H1 (cell line): ENCODE measurements around the gene NFAM1. TPM values are rescaled to one million over a fixed set of nuclear protein-coding genes. Genes with fewer than 3 reads are reported as not detected.

Experiments
- CTCF ChIA-PET: fragments of 300-600 bp; sonication (Branson Sonifier 250); formaldehyde crosslinking; loops from one replicate; lab custom pipeline; 2021; ENCODE audit not compliant: partially characterized antibody; lab: Charles Lee
- POLR2A ChIA-PET: fragments of 300-600 bp; sonication (Branson Sonifier 250); formaldehyde crosslinking; loops from one replicate; lab custom pipeline; 2021; ENCODE audit warnings: inconsistent platforms; ENCODE audit not compliant: partially characterized antibody; lab: Charles Lee
- DNase-seq, 2 experiments: peaks; one replicate each; pipeline versions ENCODE4 v3.0.0 to v3.0.0-alpha.2; 2010 to 2022; ENCODE audit warnings: low spot score in 2 of 2, low read depth in 1 of 2, mixed read lengths in 1 of 2
- FAIRE-seq: peaks from 2 replicates; lab custom pipeline; 2011; peaks lifted over from hg19 to GRCh38; lab: Jason Lieb, UNC
- H2AFZ ChIP-seq: 2 replicates; pipeline ENCODE4 v1.8.1; 2012; ENCODE audit warnings: low read length, inconsistent platforms
- H2AK5ac ChIP-seq: 2 replicates; pipeline ENCODE4 v1.6.1; 2013; ENCODE audit warnings: low read depth, low read length
- H2BK120ac ChIP-seq: replicated peaks from 2 replicates; pipeline ENCODE3; 2013; ENCODE audit warnings: low read depth, low read length, inconsistent platforms
- H2BK12ac ChIP-seq: 2 replicates; pipeline ENCODE4 v1.6.1; 2013; ENCODE audit warnings: low read depth, low read length
- H2BK15ac ChIP-seq: 2 replicates; pipeline ENCODE4 v1.6.1; 2013; ENCODE audit warnings: low read length
- H2BK20ac ChIP-seq: 2 replicates; pipeline ENCODE4 v1.6.1; 2013; ENCODE audit warnings: low read length
- H2BK5ac ChIP-seq: 2 replicates; pipeline ENCODE4 v1.6.1; 2013; ENCODE audit warnings: low read depth, low read length
- H3K14ac ChIP-seq: 2 replicates; pipeline ENCODE4 v1.6.1; 2013; ENCODE audit warnings: inconsistent platforms; ENCODE audit not compliant: insufficient read length
- H3K18ac ChIP-seq: 2 replicates; pipeline ENCODE4 v1.6.1; 2013; ENCODE audit warnings: low read length; ENCODE audit errors: extremely low read depth
- H3K23ac ChIP-seq: 2 replicates; pipeline ENCODE4 v1.6.1; 2013; ENCODE audit warnings: inconsistent platforms; ENCODE audit not compliant: insufficient read length
- H3K23me2 ChIP-seq: 2 replicates; pipeline ENCODE4 v1.6.1; 2013; ENCODE audit warnings: low read depth, low read length
- H3K27ac ChIP-seq: 2 replicates; pipeline ENCODE4 v1.6.1; 2011; ENCODE audit warnings: low read depth, low read length, inconsistent platforms
- H3K27me3 ChIP-seq, 4 experiments: replicated peaks in 1 of 4; 1 replicate in 1 of 4; 2 replicates in 3 of 4; pipeline versions ENCODE4 v1.6.1 to v1.8.1; 2011 to 2013; ENCODE audit warnings: low read length in 3 of 4, mild to moderate bottlenecking in 3 of 4, inconsistent platforms in 2 of 4, mixed read lengths in 2 of 4, moderate library complexity in 1 of 4; ENCODE audit not compliant: control insufficient read depth in 3 of 4, insufficient read depth in 3 of 4; ENCODE audit errors: extremely low read depth in 1 of 4
- H3K36me3 ChIP-seq, 4 experiments: 2 replicates each; pipeline versions ENCODE4 v1.6.1 to v1.8.1; 2011 to 2013; ENCODE audit warnings: mild to moderate bottlenecking in 4 of 4, low read length in 3 of 4, moderate library complexity in 2 of 4, control low read depth in 1 of 4, inconsistent platforms in 1 of 4; ENCODE audit not compliant: insufficient read depth in 4 of 4, control insufficient read depth in 2 of 4
- H3K4ac ChIP-seq: replicated peaks from 2 replicates; pipeline ENCODE3; 2013; ENCODE audit warnings: low read length, low read depth, mixed read lengths, inconsistent platforms; ENCODE audit not compliant: insufficient read length
- H3K4me1 ChIP-seq, 4 experiments: replicated peaks in 1 of 4; 1 replicate in 1 of 4; 2 replicates in 3 of 4; pipeline versions ENCODE4 v1.6.1 to v1.8.1; 2011 to 2013; ENCODE audit warnings: low read length in 3 of 4, inconsistent platforms in 2 of 4, mixed read lengths in 1 of 4; ENCODE audit not compliant: insufficient read depth in 4 of 4, control insufficient read depth in 3 of 4
- H3K4me2 ChIP-seq, 2 experiments: 2 replicates each; pipeline versions ENCODE4 v1.6.1 to v1.8.1; 2011 to 2013; ENCODE audit warnings: low read depth in 2 of 2, low read length in 2 of 2, control low read depth in 1 of 2, inconsistent platforms in 1 of 2, mild to moderate bottlenecking in 1 of 2; ENCODE audit not compliant: insufficient read depth in 1 of 2
- H3K4me3 ChIP-seq, 4 experiments: fragments of 200-600, 300-600 bp in 1 of 4; sonication (generic), shearing (Covaris generic), sonication (Bioruptor Twin) in 1 of 4; 2 replicates each; pipeline versions ENCODE4 v1.5.1 to v1.8.1; 2011 to 2016; ENCODE audit warnings: low read length in 4 of 4, low read depth in 3 of 4, control low read depth in 2 of 4, inconsistent platforms in 2 of 4, mild to moderate bottlenecking in 2 of 4, mixed read lengths in 1 of 4, moderate library complexity in 1 of 4; ENCODE audit not compliant: insufficient read depth in 2 of 4; ENCODE audit errors: extremely low read depth in 1 of 4
- H3K56ac ChIP-seq: replicated peaks from 2 replicates; pipeline ENCODE3; 2013; ENCODE audit warnings: low read depth, mild to moderate bottlenecking, mixed read lengths, low read length, inconsistent platforms; ENCODE audit not compliant: insufficient read length
- H3K79me1 ChIP-seq: 2 replicates; pipeline ENCODE4 v1.6.1; 2013; ENCODE audit warnings: low read depth, low read length, control low read depth
- H3K79me2 ChIP-seq, 2 experiments: 2 replicates each; pipeline versions ENCODE4 v1.6.1 to v1.8.1; 2012 to 2013; ENCODE audit warnings: low read length in 2 of 2, mild to moderate bottlenecking in 2 of 2, inconsistent platforms in 1 of 2; ENCODE audit not compliant: insufficient read depth in 2 of 2, control insufficient read depth in 1 of 2
- H3K9ac ChIP-seq, 4 experiments: replicated peaks in 1 of 4; 1 replicate in 1 of 4; 2 replicates in 3 of 4; pipeline versions ENCODE4 v1.6.1 to v1.8.1; 2011 to 2013; ENCODE audit warnings: low read depth in 3 of 4, low read length in 3 of 4, control low read depth in 2 of 4, mild to moderate bottlenecking in 2 of 4, moderate library complexity in 2 of 4, inconsistent platforms in 1 of 4; ENCODE audit errors: extremely low read depth in 1 of 4
- H3K9me3 ChIP-seq, 2 experiments: 2 replicates each; pipeline versions ENCODE4 v1.6.1 to v1.8.1; 2012 to 2013; ENCODE audit warnings: mild to moderate bottlenecking in 2 of 2, moderate library complexity in 2 of 2, control low read depth in 1 of 2, inconsistent platforms in 1 of 2, low read depth in 1 of 2, low read length in 1 of 2, mixed read lengths in 1 of 2; ENCODE audit not compliant: insufficient read depth in 2 of 2
- H4K20me1 ChIP-seq, 2 experiments: replicated peaks in 1 of 2; 2 replicates each; pipeline versions ENCODE3 to v1.8.1; 2011 to 2013; ENCODE audit warnings: inconsistent platforms in 2 of 2, low read length in 2 of 2, mild to moderate bottlenecking in 1 of 2; ENCODE audit not compliant: insufficient read depth in 2 of 2, control insufficient read depth in 1 of 2
- H4K5ac ChIP-seq: 2 replicates; pipeline ENCODE4 v1.6.1; 2013; ENCODE audit warnings: low read length, low read depth, mixed read lengths, inconsistent platforms; ENCODE audit not compliant: insufficient read length
- H4K8ac ChIP-seq: 2 replicates; pipeline ENCODE4 v1.8.0; 2013; ENCODE audit warnings: mild to moderate bottlenecking, moderate library complexity, low read length, inconsistent platforms; ENCODE audit not compliant: insufficient read depth; ENCODE audit errors: extremely low read depth
- H4K91ac ChIP-seq: replicated peaks from 2 replicates; pipeline ENCODE3; 2013; ENCODE audit warnings: low read length, mixed read lengths, inconsistent platforms; ENCODE audit not compliant: insufficient read length
- ASH2L ChIP-seq: fragments of 200-600, 300-600 bp; sonication (generic); IDR thresholded peaks from one replicate; pipeline ENCODE4 v1.7.1; 2017; ENCODE audit warnings: low read length
- CBX5 ChIP-seq: fragments of 300-800, 300-1000 bp; sonication (generic); IDR thresholded peaks from 2 replicates; pipeline ENCODE4 v1.7.1; 2016; ENCODE audit warnings: antibody characterized with exemption, low read length, low read depth
- EZH2 ChIP-seq: fragments of 200-600 bp; sonication (generic); IDR thresholded peaks from 2 replicates; pipeline ENCODE4 v1.7.1; 2012; ENCODE audit warnings: low read depth, mild to moderate bottlenecking, moderate library complexity, low read length, inconsistent platforms; ENCODE audit not compliant: severe bottlenecking
- KDM5A ChIP-seq: fragments of 200-600 bp; IDR thresholded peaks from 2 replicates; pipeline ENCODE4 v1.7.1; 2012; ENCODE audit warnings: mild to moderate bottlenecking, low read length, inconsistent platforms, mixed read lengths
- MAFK ChIP-seq: IDR thresholded peaks from 2 replicates; pipeline ENCODE4 v1.6.1; 2012; ENCODE audit warnings: low read depth, mild to moderate bottlenecking, improper control_type of control experiment, low read length
- MAX ChIP-seq: IDR thresholded peaks from 2 replicates; pipeline ENCODE4 v1.6.1; 2012; ENCODE audit warnings: inconsistent platforms
- POLR2AphosphoS5 ChIP-seq: IDR thresholded peaks from 2 replicates; pipeline ENCODE4 v1.6.1; 2011; ENCODE audit warnings: low read depth, low read length
- SIRT6 ChIP-seq: IDR thresholded peaks from one replicate; pipeline ENCODE4 v1.7.1; 2012; ENCODE audit warnings: low read length, inconsistent platforms
- SIX5 ChIP-seq: IDR thresholded peaks from 2 replicates; pipeline ENCODE4 v1.6.1; 2011; ENCODE audit warnings: mild to moderate bottlenecking, low read depth, low read length
- SP1 ChIP-seq: IDR thresholded peaks from 2 replicates; pipeline ENCODE4 v1.6.1; 2011; ENCODE audit warnings: low read depth, low read length
- TAF1 ChIP-seq: IDR thresholded peaks from 2 replicates; pipeline ENCODE4 v1.6.1; 2011; ENCODE audit warnings: mild to moderate bottlenecking, low read depth, low read length
- TAF7 ChIP-seq: optimal IDR thresholded peaks from 2 replicates; pipeline ENCODE3; 2011; ENCODE audit warnings: low read depth, mild to moderate bottlenecking, inconsistent platforms, low read length, moderate library complexity, borderline replicate concordance
- TBP ChIP-seq: IDR thresholded peaks from 2 replicates; pipeline ENCODE4 v1.6.1; 2011; ENCODE audit warnings: low read depth, low read length, improper control_type of control experiment
- WGBS, 2 experiments: shearing (Covaris generic) in 1 of 2; methylation state at CpG; one replicate each; pipeline versions ENCODE4 v1.1.6 to v1.1.7; 2013 to 2015; ENCODE audit warnings: low lambda C conversion rate in 2 of 2, mixed read lengths in 2 of 2, inconsistent platforms in 1 of 2, low coverage in 1 of 2, missing lambda C conversion rate in 1 of 2; ENCODE audit not compliant: insufficient replicate concordance in 2 of 2, insufficient coverage in 1 of 2, insufficient read length in 1 of 2; ENCODE audit errors: extremely low coverage in 1 of 2, missing lambda C conversion rate in 1 of 2; 5-methylcytosine and 5-hydroxymethylcytosine counted together
- polyA plus RNA-seq, 7 experiments: library from polyadenylated mRNA; depleted of rRNA in 3 of 7; stranded (reverse) in 5 of 7; unstranded in 2 of 7; fragments of >200 nt in 5 of 7; fragments of 200-250 nt in 2 of 7; gene quantifications; 1 replicate in 5 of 7; 2 replicates in 1 of 7; 4 replicates in 1 of 7; pipeline versions ENCODE4 v1.2.1 to v1.2.3, GENCODE V29; 2011 to 2013; ENCODE audit warnings: missing spikeins in 2 of 7, mixed read lengths in 2 of 7
- total RNA-seq: library from RNA; stranded (reverse); fragmentation: NEBNext Ultra II Directional; extraction: Animal tissue kit (Norgen Biotek cat#: 25700); gene quantifications from 2 replicates; pipeline ENCODE4 v1.2.1, GENCODE V29; 2021

NFAM1 gene
- total and polyA plus RNA-seq, 2 of the 8 experiments (the other 6 are each of a cell fraction or from before 2014, with no cell fraction given): 0.62 to 0.73 TPM

GRCh38 chr22:42412744-42413333 lies 19.4 kb downstream of the NFAM1 start:
- Histone ChIP-seq H4K20me1 (no peaks in the 10 kb centered on the region), H4K5ac (no peak overlapping the region), H3K9me3 (no peaks in the 10 kb centered on the region), H2BK20ac (peak overlapping the region; percentile 86; the same call in 1 of the 2 replicates), H3K4ac (peak overlapping the region; percentile 12), H3K18ac (peak overlapping the region; percentile 52), H3K4me2 (peak overlapping the region; percentile 2 to 50; a peak in 3 of 4 replicates), H2AK5ac (no peak overlapping the region), H2BK15ac (0 out of 2 replicates have a peak overlapping the region, but pooled peaks have one; percentile 84), H3K79me1 (no peaks in the 10 kb centered on the region), H3K9ac (no peak overlapping the region), H3K4me3 (peak overlapping the region in 1 of 4 experiments; percentile 34; a peak in 3 of 8 replicates), H3K14ac (no peak overlapping the region), H4K8ac (peak overlapping the region; percentile 87), H4K91ac (peak overlapping the region; percentile 55), H2BK12ac (0 out of 2 replicates have a peak overlapping the region, but pooled peaks have one; percentile 75), H2AFZ (no peak overlapping the region; the same call in 1 of the 2 replicates), H3K36me3 (no peaks in the 10 kb centered on the region), H2BK120ac (no peak overlapping the region), H3K27me3 (0 out of 7 replicates have a peak, but pooled peaks cover 0 to 2% (median 0%) of the 10 kb centered on the region in 4 experiments), H3K27ac (peak overlapping the region; percentile 39; the same call in 1 of the 2 replicates), H3K23me2 (no peaks in the 10 kb centered on the region), H2BK5ac (peak overlapping the region; percentile 73; the same call in 1 of the 2 replicates), H3K4me1 (peaks cover 0 to 9% (median 6%) of the 10 kb centered on the region in 4 experiments; a peak in 6 of 7 replicates), H3K56ac (peak overlapping the region; percentile 53), H3K79me2 (no peaks in the 10 kb centered on the region), H3K23ac (no peak overlapping the region)
- POLR2A ChIA-PET: interaction anchor here (0.7 to 2.4 kb wide), 4 partner anchors 10 to 64 kb away, joined by 3 to 6 read pairs (median 3); no protein-coding TSS in a partner anchor
- CTCF ChIA-PET: interaction anchor here (0.6 to 2.4 kb wide), 12 partner anchors 8 to 243 kb away, joined by 3 to 9 read pairs (median 4); partner anchors contain the start of gene NFAM1
- DNase-seq (peak in 1 of 2 experiments; percentile 68), FAIRE-seq (peak; percentile 82)
- WGBS, 2 experiments: 31% methylated on average over 13 of the region's 13 CpGs; no CpG with 5 or more reads in 1 of the 2 experiments
- no peak for TF ChIP-seq TBP
- no peak for TF ChIP-seq SIRT6
- no peak for TF ChIP-seq EZH2
- no peak for TF ChIP-seq KDM5A
- no peak for TF ChIP-seq SIX5
- TF ChIP-seq MAFK: peak; percentile 44; the same call in 1 of the 2 replicates
- no peak for TF ChIP-seq POLR2AphosphoS5
- TF ChIP-seq ASH2L: peak; percentile 77
- TF ChIP-seq MAX: peak; percentile 74
- TF ChIP-seq CBX5: no peak
- TF ChIP-seq SP1: 0 out of 2 replicates have a peak, but pooled peaks have one; percentile 46
- no peak for TF ChIP-seq TAF7
- no peak for TF ChIP-seq TAF1
